RWPE1 (cell line): ENCODE measurements around the gene ABCB11.
"Not testable (repeated sequence)": the region's sequence is repeated elsewhere in the genome, so short reads cannot be mapped to it uniquely, and the experiment has no call there.

Experiments
- CTCF ChIA-PET: fragments of 350-600 bp; sonication (Branson Sonifier 250); formaldehyde crosslinking; extraction: SDS; loops from one replicate; lab custom pipeline; 2021; lab: Yijun Ruan, JAX
- POLR2A ChIA-PET: fragments of 400-600 bp; formaldehyde crosslinking; extraction: SDS; loops from one replicate; lab custom pipeline; 2020; ENCODE audit warnings: antibody characterized with exemption; ENCODE audit not compliant: low non-redundant PET; lab: Yijun Ruan, JAX
- DNase-seq: peaks from one replicate; pipeline ENCODE4 v3.0.0; 2012; ENCODE audit warnings: low spot score
- H3K27ac ChIP-seq: fragments of 450-650 bp; 2 replicates; pipeline ENCODE4 v1.5.1; 2017
- CTCF ChIP-seq: fragments of 450-650 bp; conservative IDR thresholded peaks from 2 replicates; pipeline ENCODE4 v1.5.1; 2017; ENCODE audit warnings: low read depth, mild to moderate bottlenecking

The ABCB11 gene

GRCh38 chr2:169065422-169065821 is 34.3 kb upstream of the ABCB11 start:
- no peak overlapping the region for H3K27ac ChIP-seq
- CTCF ChIA-PET, result interaction anchor here (0.6 kb wide), 1 partner anchor 104 kb away, joined by 3 read pairs; no protein-coding TSS in a partner anchor
- DNase-seq, result no peak
- TF ChIP-seq CTCF, result no peak
- POLR2A ChIA-PET, result no interaction called here

GRCh38 chr2:169064199-169064598 is 33.1 kb upstream of the ABCB11 start:
- CTCF ChIA-PET, DNase-seq, POLR2A ChIA-PET, H3K27ac ChIP-seq: not testable (repeated sequence)

- POLR2A ChIA-PET, CTCF ChIA-PET, H3K27ac ChIP-seq, DNase-seq: not testable (repeated sequence)
These were observed 23.5 kb upstream of the ABCB11 start for GRCh38 chr2:169054575-169054974.

- peak; percentile 34 for DNase-seq
- no peak overlapping the region for H3K27ac ChIP-seq
- no peak for TF ChIP-seq CTCF
- POLR2A ChIA-PET, result no interaction called here
- CTCF ChIA-PET, result no interaction called here
These were observed 19.5 kb upstream of the ABCB11 start for GRCh38 chr2:169050476-169051240.

- DNase-seq, result no peak
- POLR2A ChIA-PET, result no interaction called here
- CTCF ChIA-PET, result no interaction called here
These were observed 18.0 kb upstream of the ABCB11 start for GRCh38 chr2:169049142-169049541.

GRCh38 chr2:169047256-169048250 is 16.4 kb upstream of the ABCB11 start:
- TF ChIP-seq CTCF, result no peak
- POLR2A ChIA-PET, result no interaction called here
- CTCF ChIA-PET, result interaction anchor here (0.6 kb wide), 1 partner anchor 50 kb away, joined by 5 read pairs; no protein-coding TSS in a partner anchor
- DNase-seq, result no peak
- H3K27ac ChIP-seq, result no peak overlapping the region

More at GRCh38 chr2:169049142-169049541, 18.0 kb upstream of the ABCB11 start:
- no peak for TF ChIP-seq CTCF
- no peak overlapping the region for H3K27ac ChIP-seq

- peak; percentile 21 for DNase-seq
- ChIA-PET POLR2A (no interaction called here), CTCF (no interaction called here)
- peak overlapping the region; percentile 31; the same call in 1 of the 2 replicates for H3K27ac ChIP-seq
- TF ChIP-seq CTCF, result no peak
These were observed 15.5 kb upstream of the ABCB11 start for GRCh38 chr2:169046440-169047151.
